Endometrial microvascular endothelial cells (primary cell): Measurements from ENCODE around the gene COX10. TPM values are rescaled to one million over a fixed set of nuclear protein-coding genes. Genes with fewer than 3 reads are reported as not detected.
"Not testable (repeated sequence)": the region's sequence is repeated elsewhere in the genome, so short reads cannot be mapped to it uniquely, and the experiment has no call there.

Source experiments
- in situ Hi-C: cut with HindIII; loops from 2 replicates; pipeline ENCODE4 v1.10.0; 2017; ENCODE audit warnings: low sequenced_read_pairs, low pct_unique_long_range_greater_than_20kb; ENCODE audit errors: inconsistent ontology term
- total RNA-seq: library from RNA; depleted of rRNA; stranded (reverse); fragments of >200 nt; gene quantifications from one replicate; pipeline ENCODE4 v1.2.3, GENCODE V29; 2015; ENCODE audit errors: inconsistent ontology term

Gene COX10
- 24.6 TPM for total RNA-seq

DNA sequence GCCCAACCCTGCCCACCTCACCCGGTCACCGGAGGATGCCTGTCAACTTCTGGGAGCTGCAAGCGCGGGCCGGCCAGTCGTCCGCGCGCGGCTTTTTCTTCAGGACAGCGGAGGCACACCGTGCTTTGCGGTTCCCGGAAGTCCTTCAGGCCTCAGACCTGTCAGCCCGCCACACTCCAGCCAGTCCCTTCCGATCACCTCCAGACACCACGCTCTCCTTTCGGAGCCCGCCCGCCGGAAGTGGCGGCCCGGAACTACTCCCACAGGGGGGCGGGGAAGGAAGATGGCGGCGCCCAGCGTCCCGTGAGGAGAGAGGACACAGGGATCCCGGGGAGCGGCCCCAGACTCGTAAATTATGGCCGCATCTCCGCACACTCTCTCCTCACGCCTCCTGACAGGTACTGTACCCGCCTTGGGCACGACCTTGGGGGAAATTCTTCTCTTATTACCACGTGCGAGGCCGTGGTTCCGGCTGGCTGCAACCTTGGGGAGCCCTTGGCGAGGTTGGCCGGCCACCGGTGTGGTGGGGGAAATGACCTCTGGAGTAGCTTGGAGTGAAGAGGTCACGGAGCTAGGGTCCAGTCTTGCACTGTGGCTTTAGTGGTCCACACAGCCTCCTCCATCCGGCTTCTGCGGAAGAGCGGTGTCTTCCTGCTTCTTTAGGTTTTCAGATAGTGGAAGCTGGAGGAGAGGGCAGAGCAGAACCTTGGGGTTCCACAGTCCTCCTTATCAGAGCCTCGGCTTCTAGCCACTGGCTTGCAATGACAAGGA lies at the start of gene COX10:
TSS of gene COX10 (plus strand) at position 254 of the 771 bp plus-strand sequence. CDS start at position 356, 102 bp downstream.
- in situ Hi-C loops, result no loop called here

DNA sequence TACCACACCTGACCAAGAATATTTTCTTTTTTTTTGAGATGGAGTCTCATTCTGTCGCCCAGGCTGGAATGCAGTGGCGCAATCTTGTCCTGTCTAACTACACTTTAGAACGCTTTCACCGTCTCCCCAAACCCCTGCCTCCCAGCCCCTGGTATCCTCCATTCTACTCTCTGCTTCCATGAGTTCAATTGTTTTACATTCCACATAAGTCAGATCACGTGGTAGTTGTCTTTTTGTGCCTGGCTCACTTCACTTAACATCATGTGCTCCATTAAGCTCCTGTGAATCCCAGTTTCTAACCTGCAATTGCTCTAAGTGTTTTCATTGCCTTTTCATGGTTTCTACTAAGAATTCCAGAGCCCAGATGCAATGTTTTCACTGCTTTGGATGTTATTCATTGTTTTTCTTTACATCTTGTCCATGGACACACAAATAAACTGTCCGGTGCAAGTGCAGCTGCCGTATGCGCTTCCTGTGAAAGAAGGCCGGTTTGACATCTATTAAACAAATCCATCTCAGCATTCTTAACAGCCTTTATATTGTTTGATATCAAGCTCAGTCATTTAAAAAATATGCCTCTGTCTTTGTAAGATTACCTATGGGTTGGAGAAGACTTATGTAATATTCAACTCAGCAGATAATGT lies 47.5 kb upstream of the COX10 start:
- in situ Hi-C loops, result not testable (repeated sequence)

DNA sequence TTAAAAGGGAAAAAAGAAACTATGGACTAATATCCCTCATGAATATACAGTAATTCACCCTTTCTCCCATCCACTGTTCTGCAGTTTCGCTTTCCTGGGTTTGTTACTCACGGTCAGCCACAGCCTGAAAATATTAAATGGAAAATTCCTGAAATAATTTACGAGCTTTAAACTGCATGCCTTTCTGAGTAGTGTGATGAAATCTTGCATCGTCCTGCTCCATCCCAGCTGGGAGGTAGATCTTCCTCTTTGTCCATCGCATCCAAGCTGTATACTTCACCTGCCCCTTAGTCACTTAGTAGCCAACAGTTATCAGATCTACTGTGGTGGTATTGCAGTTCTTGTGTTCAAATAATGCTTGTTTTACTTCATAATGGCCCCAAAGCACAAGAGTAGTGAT lies 39.5 kb upstream of the COX10 start:
- in situ Hi-C loops, result not testable (repeated sequence)

DNA sequence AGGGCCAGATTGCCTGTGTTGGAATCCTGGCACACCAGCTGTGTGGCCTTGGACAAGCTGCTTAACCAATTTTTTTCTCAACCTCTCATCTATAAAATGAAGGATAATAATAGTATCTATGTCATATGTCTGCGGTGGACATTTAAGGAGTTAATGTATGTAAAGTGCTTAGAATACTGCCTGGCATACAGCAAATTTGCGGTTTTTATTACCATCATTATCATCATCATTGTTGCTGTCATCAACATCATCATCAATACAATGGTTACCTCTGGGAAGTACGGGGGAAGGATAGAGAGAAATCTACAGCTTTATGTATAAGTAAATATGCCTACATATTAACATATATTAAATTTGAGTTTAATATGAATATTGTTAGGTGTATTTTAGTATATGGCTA lies 37.1 kb upstream of the COX10 start:
- in situ Hi-C loops, result no loop called here

DNA sequence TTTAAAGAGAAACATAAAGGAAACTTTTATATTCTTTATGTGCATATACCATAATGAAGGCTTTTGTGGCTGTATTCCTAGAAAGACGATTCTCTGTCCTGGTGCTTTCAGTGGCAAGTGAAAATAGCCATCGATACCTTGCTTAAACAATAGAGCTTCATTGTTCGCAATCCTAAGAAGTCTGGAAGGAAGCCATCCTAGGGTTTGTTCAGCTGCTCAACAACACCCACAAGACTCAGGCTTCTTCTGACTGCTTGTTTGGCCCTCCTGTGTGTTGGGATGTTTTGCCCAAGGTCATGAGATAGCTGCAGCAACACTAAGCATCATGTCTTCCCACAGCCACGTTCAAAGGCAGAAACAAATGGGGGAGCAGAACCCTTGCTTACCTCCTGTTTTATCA lies 36.1 kb upstream of the COX10 start:
- in situ Hi-C loops, result no loop called here

DNA sequence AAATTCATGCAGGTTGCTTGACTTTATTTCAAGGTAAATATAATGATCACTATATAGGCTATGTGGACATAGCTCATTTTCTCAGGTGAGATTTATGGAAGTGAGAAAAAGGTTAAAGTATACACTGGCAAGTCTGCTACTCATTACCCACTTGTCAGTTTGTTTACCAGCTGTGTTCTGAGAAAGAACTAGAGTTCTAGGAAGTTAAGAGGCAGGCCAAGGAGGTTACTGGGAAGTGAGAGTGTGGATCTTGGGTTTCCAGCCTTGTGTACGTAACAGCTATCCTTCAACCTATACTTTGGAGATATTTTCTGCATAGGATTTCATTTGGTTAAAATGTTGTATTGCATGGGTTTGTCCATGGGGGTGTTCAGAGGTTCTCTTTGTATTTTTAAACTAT lies 31.9 kb upstream of the COX10 start:
- in situ Hi-C loops, result no loop called here

DNA sequence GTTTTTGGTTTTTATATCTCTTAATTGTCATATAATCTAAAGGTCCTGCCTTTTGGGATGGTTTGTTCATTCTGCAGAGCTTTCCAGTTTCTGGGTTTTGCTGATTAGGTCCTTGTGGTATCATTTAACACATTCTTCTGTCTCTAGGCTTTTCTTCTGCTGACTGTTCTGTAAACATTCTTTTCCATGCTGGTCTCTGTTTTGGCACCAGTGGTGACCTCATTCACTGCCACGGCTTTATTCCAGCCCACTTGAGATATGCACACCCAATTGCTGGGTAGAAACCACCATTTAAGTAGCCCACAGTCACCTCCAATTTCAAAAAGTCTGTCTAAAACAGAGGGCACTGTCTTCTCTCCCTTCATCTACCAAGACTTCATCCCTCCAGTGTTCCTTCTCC lies 31.1 kb upstream of the COX10 start:
- in situ Hi-C loops, result no loop called here

DNA sequence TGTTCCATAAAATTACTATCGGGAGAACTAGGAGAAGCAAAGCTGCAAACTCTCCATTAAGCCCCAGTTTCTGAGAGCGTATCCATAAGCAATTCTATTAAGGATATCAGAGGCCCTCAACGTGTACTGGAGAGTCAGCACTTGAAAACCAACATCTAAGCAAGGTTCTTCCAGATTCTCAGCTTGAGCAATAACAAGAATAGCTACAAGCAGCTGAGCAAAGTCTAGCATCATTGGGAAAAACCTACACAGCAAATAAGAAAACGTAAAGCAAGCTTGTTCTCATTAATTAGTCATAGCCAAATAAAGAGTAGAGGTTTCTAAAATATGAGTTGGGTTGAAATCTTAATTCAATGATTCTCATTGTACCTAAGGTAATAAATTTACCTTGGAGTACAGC lies 26.9 kb upstream of the COX10 start:
- in situ Hi-C loops, result no loop called here

DNA sequence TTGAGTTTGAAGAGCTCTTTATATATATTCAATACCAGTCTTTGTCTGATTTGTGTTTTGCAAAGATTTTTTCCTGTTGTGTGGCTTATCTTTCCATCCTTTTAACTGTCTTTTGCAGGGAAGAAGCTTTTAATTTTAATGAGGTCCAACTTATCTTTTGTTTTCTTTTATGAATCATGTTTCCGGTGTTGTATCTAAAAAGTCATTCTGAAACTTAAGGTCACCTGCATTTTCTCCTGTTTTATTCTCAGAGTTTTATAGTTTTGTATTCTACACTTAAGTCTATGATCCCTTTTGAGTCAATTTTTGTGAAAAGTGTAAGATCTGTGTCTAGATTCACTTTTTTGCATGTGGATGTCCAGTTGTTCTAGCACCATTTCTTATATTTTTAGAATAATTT lies 24.6 kb upstream of the COX10 start:
- in situ Hi-C loops, result no loop called here

DNA sequence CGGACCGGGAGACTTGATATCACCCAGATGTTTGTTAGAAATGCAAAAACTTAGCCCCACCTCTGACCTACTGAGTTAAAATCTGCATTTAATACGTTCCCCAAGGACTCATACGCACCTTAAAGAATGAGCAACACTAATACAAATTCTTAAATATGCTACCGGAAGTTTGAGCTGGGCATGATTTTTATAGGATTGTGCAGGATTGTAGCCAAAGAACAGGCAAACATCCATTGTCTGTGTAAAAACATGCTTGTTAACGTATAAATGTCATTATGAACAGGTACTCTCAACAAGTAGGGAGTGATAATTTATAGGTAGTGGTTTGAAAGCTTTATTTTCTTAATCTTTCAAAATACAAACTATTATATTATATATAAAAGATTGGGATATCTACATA lies 22.3 kb upstream of the COX10 start:
- in situ Hi-C loops, result no loop called here

DNA sequence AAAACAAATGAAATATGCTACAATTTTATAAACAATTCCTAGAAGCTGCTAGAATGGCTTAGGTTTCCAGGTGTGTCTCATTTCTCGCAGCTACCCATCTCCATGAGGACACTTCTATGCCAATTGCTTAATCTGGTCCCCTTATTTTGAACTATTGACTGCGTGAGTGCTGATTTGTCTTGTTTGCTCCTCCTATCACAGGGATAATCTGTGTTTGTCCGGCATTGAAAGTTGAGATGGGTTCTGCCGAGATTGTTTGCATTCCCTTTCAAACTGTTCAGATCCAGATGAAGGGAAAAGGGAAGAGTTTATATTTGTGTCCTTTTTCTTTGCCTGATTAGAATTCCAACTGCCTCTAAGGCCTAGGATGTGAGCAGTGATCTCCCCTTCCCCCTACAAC lies 21.7 kb upstream of the COX10 start:
- in situ Hi-C loops, result no loop called here

DNA sequence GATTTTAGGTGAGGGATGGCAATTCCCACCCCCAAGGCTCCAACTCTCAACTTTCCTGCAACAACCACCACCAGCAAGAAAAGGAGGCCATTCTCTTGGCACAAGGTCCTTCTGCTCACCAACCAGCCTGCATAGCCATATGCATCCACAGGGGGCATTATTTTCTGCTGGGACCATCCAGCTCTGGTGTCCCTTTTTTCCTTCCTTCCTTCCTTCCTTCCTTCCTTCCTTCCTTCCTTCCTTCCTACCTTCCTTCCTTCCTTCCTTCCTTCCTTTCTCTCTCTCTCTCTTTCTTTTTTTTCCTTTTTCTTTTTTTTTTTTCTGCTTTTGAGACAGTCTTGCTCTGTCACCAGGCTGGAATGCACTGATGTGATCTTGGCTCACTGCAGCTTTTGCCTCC lies 21.1 kb upstream of the COX10 start:
- in situ Hi-C loops, result no loop called here

DNA sequence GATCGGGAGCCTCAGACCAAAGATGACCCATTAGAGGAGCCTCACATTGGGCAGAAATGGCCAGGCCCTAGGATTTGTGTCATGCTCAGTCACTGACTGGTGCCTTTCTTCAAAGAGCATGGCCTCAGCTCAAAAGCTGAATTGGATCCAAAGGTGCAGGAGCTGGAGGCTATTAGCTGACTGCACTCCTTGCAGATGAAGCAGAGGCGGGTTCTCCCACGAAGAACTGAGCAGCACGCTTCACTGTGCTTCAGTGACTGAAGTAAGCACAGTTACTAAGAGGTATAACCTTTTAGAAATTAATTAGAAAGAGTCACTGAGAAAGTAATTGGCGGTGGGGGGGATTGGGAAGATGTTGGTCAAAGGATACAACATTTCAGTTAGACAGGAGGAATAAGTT lies 18.7 kb upstream of the COX10 start:
- in situ Hi-C loops, result no loop called here

DNA sequence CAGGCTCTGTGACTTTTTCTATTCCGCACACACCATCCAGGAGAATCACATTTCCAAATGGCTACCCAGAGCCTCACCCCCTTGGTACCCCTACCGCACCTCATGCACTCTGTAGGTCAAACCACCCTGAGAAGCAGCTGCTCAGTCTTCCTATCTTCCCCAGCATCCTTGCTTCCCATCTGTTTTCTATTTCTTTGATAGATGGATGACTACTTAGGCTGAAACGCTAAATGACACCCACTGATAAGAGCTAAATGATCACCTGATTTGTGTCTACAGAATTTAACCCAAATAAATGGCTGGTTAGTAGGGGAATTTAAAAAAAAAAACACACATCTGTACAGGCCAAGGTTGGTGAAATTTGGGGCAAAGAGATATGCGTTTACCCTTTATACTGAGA lies 17.6 kb upstream of the COX10 start:
- in situ Hi-C loops, result no loop called here

DNA sequence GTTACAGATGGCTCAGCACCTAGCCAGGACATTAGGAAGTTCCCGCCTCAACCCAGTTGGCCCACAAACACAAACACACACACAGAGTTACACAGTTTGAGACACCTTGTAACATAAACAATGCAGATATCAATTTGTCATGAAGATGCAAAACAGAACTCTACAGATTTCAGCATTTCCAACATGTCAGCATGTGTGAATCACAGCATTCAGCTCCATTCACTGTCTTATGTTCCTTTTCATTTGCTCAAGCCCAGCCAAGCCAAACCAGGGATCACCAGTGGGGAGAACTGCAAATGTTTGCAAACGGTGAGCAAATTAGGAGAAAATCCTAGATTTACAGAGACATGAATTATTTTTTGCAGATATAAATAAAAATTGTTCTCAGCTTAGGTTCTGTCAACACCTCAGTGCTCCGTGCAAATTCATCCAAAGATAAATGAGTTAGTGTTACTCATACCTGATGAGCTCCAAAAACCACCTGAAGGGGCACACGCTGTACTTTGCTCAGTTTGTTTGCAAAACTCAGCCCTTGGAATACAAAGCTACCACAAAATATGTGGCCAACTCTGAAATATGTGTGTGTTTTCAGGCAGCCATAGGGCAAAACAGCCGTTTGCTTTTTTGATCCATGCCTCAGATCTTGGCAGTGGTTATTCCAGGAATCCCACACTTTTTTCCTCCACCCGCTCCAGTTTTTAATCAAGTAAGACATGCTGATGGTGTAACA lies 16.3 kb upstream of the COX10 start:
- in situ Hi-C loops, result no loop called here

DNA sequence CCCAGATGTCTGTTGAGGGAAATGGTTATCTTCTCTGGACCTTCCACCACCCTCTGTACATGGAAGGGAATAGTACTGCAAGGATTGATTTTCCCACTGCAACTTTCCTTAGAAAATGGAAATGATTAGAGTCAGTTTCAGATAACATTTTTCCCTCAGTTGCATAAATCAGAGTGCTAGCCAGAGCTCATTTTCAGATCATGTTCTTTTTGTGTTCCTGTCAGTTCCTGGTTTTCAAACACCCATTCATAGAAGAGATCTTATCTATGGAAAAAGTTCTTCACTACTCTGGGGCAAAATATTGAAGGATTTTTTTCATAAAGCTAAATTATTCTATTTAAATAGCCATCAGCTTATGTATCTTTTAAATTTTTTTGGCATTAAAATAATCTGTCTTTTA lies 11.7 kb upstream of the COX10 start:
- in situ Hi-C loops, result no loop called here

DNA sequence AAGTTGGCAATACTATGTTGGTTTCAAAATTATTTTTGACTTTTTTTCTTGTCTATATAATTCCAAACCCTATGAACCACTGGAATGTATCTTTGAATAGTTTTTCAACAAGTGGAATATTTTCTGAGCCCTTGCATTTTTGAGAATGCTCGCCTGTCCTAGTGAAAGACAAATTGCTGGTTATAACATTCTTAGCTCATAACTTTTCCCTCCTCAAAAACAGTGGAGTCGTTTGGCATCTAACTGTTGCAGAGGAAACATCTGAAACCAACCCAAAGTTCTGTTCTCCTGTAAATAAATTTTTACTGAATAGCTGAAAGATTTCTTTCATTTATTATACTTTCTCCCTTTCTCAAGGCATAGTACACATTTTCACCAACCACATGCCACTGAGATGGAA lies 11.3 kb upstream of the COX10 start:
- in situ Hi-C loops, result no loop called here

DNA sequence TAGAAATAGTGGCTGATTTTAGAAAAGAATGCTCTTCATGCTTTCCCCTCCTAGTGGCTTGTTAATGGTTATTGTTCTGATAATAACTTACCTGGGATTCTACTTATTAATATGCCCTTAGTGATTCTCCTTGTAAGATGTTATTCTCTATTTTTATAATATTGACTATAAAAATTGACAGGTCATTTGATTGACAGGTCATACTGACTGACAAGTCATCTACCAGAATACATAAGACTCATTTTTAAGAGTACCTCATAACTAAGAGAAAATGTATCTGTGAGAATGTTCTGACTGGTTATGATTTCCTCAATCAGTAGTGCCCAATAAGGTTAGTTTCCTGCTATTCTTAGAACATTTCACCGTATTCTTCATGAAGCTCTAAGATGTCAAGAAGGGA lies 8.6 kb upstream of the COX10 start:
- in situ Hi-C loops, result no loop called here

DNA sequence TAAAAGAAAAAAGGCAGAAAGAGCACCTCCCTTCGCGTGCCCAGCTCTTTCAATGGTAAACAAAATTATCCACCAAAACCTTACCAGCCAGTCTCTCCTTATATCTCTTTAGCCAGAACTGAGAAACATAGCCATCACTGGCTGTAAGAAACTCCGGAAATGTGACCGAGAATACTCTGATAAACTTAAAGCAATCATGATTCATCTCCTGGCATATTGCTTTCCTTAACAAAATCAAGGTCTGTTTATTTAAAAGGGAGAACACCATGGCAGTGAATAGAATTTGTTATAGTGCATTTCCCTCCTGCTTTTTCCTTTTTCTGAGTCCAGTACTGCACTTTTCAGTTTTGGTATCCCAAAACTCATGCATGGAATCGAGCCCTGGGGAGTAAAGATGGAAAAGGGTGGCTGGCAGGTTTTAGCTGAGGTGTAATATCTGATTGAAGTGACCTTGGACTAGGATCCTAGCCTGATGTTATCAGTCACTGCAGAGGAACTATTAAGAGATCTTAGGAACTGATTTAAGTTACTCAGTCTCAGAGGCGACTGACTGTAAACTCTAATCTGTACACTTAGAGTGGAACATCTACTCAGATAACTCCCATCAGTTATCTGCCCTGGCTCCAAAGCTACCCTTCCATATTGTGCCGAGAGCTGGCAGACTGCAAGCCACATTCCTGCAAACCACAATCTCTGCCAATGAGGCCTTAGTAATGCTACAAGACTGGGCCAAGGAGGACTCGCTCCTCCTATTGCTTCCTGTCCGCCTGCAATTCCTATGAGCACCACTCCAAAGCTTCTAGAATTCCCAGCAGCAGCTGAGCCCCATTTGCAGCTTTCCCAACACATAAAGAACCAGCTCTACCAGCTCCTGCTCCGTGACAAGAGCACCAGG lies 7.4 kb upstream of the COX10 start:
- in situ Hi-C loops, result no loop called here
